CD4-positive, alpha-beta T cell treated with Interferon alpha-2 for 1 hour (primary cell): ENCODE data around the gene ABCC1.

Experiments used
- DNase-seq, 2 donors: peaks; one replicate each; pipeline ENCODE4 v3.0.0-alpha.2; 2020 to 2022

The ABCC1 gene

DNA sequence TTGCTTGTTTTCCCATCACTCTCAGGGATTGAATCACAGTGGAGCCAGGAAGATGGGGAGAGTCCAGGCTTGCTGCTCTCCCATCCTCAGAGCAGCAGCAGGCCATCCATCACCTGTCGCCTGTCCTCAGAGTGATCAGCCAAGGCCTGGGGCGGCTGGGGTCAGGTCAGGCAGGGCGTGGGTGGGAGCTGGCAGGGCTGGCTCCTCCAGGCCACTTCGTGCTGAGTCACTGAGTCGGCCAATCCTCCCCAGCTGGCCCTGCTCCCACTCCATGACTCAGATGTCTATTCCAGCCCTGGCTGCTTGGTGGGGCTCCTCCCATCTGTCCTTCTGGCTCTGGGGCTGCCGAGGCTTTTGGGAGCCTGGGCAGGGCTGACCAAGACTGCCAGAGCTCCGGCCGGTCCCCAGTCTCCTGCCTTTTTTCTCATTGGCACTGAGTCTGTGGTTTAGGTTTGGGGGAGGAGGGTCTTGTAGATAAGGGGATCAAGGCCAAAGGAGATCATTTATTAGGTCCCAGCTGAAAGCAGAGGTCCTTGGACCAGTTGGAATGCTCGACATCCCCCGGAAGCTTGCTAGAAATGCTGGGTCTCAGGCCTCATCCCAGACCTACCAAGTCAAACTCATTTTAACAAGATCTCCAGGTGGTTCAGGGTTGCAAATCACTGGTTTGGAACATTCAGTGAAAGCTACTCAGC, 72.7 kb downstream of the ABCC1 start:
- peak in 1 of 2 donors; percentile 6 for DNase-seq

DNA sequence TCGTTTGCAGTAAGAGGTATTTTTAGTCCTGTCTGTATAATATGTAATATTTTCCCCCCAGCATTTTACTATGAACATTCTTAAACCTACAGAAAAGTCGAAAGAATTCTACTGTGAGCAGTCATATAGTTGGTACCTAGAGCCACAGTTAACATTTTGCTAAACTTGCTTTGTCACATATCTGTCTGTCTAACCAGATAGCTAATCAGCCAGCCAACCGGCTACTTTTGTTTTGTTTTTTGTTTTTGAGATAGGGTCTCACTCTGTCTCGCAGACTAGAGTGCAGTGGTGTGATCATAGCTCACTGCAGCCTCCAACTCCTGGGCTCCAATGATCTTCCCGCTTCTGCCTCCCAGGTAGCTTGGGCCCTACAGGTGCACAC, 73.3 kb downstream of the ABCC1 start:
- no peak for DNase-seq

DNA sequence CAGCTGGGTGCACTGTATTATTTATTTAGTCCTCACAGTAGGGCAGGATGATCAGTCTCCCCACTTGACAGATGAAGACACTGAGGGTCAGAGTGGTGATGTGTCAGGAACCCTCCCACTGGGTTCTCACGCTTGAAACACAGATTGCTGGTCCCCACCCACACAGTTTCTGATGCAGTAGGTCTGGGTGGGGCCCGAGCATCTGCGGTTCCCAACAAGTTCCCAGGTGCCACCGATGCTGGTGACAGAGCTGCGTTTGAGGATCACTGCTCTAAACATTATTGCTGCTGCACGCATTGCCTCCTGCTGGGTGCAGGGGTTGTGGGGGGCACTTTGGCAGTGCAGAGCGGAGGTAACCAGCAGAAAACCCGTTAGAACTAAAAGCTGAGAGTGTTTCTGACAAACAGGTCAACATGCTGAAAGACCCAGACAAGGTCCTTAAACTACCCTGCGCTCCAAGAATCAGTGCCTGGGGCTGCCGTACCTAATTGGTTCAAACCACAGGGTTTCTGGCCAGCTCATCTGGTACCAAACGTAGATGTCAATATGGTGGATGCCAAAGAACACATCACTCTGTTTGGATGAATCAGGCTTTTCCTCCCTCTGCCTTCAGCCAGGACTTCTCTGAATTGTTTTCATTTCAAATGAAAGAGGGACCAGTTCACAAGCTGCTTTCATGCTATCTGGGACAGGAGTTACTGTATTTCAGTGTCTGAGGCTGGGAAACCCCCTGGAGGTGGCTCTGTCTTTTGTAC, 76.0 kb downstream of the ABCC1 start:
- peak; percentile 3 to 68 for DNase-seq

DNA sequence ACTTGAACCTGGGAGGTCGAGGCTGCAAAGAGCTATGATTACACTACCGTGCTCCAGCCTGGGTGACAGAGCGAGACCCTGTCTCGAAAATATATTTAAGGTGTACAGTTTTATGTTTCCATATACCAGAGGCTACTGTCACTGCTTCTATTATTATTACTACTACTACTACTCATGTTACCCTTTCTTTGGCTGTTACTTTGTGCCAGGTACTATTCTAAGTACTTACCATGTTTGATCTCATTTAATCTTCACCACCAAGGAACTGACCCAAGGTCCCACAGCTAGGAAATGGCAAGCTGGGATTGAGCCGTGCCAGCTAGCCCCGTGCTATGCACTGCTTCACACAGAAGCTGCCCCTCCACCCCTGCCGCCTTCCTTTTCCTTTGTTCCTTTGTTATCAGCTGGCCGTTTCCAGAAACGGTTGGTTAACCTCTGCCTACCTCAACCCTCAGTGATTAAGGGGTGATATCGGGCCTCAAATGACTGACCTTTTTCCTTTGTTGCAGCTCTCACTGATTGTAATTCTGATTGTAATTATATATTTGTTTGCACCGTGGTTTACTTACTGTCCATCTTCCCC, 78.4 kb downstream of the ABCC1 start:
- no peak for DNase-seq

DNA sequence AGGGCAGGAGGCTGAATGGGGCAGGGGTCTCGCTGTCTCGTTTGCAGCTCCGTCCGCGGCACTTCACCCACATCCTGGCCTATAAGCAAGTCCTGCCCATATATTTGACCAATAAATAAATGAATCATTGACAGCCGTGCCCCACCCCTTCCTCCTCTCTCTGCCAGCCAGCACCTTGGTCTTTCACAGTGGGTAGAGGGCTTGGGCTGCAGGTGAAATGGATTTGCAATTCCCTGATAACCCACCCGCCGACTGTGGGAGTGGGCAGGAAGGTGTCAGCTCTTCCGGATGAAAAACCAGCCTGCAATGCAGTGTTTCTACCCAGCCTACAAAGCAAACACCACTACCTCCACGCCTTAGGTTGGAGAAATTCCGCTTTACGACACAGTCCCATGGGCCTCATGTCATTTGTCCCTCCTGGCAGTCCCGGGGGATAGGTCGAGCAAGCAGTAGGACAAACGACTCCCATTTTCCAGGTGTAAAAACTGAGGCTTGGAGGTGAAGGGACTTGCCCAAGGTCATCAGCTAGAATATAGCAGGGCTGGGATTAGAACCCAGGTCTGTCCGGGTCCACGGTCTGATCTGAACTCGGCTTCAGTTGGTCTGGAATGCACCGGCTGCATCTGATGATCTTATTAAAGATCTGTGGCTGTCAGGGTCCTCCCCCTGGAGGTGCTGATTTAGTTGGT, 79.0 kb downstream of the ABCC1 start:
- no peak for DNase-seq

DNA sequence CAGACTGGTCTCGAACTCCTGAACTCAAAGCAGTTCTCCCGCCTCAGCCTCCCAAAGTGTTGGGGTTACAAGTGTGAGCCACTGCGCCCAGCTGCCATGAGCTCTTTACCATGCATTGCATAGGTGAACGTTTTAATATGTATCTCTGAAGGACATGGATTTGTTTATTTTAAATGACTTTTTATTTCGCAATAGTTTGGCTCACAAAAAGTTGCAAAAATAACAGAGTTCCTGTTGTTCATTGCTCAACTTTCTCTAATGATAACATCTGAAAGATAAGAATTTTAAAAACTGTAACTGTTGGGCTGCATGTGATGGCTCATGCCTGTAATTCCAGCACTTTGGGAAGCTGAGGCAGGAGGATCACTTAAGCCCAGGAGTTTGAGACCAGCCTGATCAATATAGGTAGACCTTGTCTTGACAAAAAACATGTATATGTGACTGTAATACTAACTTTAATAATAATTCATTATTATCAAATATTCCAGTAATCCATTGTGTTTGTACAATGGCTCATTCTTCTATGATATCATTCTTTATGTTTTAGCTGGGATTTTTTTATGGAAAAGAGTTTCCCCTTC, 80.1 kb downstream of the ABCC1 start:
- DNase-seq, result no peak

DNA sequence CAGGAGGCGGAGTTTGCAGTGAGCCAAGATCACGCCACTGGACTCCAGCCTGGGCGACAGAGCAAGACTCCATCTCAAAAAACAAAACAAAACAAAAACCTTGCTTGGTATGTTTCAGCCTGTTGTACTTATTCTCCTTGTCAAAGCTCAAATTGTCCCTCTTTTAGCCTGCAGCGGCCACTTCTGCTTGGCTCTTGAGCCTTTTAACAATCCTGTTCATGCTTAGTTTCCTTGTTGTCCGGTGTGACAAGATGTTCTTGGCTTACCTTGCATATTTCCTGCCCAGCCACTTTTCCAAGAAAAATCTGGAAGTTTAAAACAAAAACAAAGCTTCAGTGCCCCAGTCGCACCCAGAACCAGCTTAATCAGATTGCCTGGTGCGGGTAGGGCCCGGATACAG, 81.0 kb downstream of the ABCC1 start:
- no peak for DNase-seq

DNA sequence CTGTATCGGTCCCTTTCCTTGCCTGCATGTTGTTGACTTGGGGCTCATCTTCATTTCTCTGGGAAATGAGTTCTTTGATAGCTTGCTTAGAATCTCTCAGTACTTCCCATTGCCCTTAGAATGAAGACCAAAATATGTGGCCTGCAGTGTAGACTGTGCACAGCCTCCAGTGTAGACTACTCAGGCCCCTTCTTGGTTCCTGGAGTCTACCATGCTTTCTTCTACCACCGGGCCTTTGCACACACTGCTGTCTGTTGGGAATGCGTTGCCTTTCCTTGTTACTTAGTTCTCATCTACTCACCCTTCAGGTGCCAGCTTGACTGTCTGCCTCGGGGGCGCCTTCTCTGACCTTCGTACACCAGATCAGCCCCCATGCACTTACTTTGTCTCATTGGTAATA, 82.0 kb downstream of the ABCC1 start:
- no peak for DNase-seq

DNA sequence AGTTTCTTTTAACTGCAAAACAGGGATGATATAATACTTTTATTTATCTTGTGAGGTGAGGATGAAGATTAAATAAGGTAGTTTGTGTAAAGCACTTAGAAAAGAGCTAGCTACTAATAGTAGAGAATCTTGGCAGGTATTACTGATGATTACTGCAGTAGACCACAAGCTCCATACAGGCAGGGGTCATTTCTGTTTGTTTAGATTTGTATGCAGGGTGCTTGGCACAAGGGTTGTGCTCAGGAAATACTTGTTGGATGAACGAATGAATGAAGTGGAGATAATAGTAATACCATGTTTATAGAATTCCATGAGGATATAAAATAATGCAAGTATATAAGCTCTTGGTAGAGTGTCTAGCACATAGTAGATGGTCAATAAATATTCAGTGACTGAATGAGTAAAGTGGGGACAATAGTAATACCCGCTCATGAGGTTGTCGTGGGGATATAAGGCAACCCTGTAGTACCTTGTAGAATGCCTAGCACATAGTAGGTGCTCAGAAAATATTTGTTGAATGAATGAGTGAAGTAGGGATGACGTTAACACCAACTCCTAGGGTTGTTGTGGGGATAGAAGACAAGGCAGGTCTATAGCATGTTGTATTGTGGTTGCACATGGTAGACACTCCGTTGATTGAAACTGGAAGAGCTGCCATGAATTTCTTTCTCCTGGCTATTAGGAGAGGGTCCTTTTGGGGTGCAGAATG, 83.0 kb downstream of the ABCC1 start:
- DNase-seq, result no peak

DNA sequence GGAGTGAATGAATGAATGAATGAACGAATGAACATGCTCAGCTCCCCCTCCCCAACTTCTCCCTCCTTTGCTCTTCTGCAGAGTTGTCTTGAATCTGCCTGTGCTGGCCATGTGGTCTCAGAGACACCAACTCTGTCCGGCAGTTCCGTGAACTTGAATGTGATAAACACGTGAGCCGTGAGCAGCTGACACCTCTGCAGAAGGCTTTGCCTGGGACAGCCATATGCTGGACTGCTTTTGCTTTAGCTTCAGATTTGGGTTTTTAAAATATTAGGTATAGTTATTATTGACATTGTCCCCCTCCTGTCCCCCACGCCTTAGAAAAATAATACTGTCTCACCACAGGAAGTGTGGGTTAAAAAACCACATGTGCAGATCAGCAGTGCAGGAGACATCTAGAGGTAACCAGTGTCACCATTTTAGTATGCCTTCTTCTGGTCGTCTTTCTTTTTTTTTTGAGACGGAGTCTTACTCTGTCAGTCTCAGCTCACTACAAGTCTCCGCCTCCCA, 83.8 kb downstream of the ABCC1 start:
- peak; percentile 5 to 65 for DNase-seq

DNA sequence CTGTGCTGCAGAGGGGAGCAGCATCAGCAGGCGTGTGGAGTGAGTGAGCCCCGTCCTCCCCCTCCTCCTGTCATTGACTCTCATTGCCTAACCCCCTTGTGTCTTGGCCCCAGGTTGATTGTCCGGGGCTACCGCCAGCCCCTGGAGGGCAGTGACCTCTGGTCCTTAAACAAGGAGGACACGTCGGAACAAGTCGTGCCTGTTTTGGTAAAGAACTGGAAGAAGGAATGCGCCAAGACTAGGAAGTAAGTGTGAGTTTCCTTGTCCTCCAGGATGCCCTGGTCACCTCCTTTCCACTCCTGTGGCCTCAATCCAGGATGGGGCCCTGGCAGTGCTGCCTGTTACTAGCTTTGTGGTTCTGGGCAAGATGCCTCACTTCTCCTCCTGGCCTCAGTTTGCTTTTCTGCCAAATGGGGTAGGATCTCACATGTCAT, 87.0 kb downstream of the ABCC1 start:
- no peak for DNase-seq

DNA sequence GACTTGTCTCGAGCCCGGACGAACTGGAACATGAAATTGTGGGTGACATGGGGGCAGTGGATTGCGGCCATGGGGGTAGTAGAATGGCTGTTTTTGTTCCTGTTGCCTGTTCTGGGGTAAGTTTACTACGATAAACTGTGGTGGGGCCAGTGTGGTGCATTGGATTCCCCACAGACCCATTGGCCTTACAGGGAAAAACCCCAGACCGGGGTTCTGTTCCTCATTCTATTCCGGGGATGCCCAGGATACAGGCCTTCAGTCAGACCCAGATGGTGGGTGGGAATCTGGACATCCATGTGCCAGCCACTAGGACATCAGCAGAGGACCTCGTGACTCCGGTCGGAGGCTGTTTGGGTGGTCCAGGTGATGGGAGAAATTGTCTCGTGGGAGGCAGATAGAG, 88.1 kb downstream of the ABCC1 start:
- DNase-seq, result no peak

DNA sequence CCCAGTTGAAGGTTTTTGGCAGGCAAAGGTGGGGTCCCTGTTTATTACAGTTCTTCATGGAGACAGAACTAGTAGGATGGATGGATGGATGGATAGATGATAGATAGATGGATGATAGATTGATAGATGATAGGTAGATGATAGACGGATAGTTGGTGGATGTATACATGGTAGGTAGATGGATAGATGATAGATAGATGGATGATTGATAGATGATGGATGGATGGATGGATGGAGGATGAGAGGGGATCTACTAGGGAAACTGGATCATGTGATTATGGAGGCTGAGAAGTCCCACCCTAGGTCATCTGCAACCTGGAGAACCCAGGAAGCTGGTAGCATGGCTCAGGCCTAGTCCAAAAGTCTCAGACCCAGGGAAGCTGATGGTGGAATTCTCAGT, 88.6 kb downstream of the ABCC1 start:
- no peak for DNase-seq

DNA sequence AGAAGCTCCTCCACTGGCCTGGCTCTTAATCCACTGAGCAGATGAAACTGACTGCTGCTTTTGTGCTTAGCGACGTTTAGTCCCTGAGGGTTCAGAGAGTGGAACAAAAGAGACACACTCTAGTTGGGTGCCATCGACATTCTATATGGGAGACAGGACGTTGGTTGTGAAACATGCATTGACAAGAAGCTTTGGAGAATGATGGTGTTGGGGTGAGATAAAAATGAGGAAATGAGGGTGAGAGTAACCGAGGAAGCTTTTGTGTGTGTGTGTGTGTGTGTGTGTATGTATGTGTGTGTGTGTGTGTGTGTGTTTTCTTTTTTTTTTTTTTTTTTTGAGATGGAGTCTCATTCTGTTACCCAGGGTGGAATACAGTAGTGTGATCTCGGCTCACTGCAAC, 89.5 kb downstream of the ABCC1 start:
- DNase-seq, result no peak

DNA sequence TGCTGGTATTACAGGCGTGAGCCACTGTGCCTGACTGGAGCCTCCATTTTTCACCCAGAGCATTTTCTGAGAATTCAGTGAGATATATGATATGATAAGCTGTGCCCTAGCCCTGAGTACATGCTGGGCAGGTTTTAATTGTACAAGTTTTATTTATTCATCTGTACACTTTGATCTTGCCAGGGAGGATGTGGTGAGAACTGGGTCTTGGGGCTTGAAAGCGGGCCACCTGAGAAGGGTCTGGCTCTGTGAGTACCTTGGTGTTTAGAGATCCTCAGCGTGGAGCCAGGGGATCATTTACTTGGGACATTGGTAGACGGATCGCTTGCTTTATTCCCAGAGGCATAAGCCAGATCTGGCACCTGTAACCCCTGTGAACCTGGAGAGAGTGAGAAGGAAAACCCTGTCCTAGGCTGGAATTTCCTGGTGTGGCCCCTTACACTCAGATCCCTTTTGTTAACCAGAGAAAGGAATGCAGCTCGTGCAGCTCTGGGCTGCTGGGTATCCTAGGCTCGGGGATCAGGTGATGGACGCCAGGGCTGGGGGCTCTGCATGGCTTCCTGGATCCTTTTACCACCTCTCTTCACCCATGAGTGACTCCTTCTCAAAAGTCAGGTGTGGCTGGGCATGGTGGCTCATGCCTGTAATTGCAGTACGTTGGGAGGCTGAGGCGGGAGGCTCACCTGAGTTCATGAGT, 91.9 kb downstream of the ABCC1 start:
- peak in 1 of 2 donors; percentile 40 for DNase-seq

DNA sequence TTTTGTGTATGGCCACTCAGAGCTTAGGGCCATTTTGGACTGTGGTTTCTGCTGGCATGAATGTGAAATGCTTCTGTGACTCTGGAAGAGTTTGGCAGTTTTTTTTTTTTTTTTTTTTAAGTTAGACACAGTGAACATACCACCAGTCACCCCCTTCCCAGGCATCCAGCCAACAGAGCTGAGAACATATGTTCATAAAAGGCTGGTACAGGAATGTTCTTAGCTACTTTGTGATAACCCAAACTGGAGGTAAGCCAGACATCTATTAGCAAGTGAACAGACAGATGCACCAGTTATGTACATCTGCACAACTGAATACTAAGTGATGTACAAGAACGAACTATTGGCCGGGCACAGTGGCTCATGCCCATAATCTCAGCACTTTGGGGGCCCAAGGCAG, 92.7 kb downstream of the ABCC1 start:
- no peak for DNase-seq

DNA sequence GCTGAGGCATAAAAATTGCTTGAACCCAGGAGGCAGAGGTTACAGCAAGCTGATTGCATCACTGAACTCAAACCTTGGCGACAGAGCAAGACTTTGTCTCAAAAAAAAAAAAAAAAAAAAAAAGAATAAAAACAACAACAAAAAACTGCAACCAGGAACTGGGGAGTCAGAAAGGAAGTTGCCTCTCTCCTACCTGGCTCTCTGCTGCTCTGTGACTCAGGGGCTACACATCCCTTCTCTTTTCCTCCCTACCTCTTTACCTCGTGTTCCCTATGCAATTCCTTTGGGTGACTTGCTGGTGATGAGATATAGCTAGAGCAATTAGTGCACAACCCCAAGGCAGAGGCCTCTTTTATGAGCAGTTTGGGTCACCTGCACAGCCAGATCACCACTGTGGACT, 95.9 kb downstream of the ABCC1 start:
- no peak for DNase-seq

DNA sequence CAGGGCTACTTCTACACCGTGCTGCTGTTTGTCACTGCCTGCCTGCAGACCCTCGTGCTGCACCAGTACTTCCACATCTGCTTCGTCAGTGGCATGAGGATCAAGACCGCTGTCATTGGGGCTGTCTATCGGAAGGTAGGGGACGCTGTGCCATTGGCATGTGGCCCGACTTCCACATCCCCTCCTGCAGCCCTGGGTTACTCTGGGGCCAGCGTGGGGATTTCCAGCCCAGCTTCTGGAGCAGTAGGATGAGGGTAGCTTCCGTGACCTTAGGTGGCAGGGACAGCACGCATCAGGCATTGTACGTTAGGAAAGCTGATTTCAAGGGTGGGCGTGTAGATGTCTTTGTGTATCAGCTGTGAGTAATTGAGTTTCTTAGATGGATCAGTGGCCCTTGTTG, 96.5 kb downstream of the ABCC1 start:
- peak in 1 of 2 donors; percentile 3 for DNase-seq

DNA sequence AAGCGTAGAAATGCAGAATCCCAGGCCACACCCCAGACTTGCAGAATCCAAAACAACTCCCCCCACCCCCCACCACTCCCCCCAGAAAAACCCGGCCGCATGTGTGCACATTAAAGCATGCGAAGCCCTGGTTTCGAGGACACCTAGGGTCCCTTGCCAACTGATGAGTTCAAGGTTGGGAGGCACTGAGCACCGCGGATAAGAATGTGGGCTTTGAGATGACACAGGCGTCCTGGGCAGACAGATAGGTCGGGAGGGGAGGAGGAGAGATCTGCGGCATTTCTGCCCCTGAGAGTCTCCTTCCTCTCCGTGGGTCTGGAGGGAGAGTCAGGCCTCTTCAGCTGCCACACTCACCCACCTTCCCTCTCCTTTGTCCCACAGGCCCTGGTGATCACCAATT, 98.3 kb downstream of the ABCC1 start:
- no peak for DNase-seq

DNA sequence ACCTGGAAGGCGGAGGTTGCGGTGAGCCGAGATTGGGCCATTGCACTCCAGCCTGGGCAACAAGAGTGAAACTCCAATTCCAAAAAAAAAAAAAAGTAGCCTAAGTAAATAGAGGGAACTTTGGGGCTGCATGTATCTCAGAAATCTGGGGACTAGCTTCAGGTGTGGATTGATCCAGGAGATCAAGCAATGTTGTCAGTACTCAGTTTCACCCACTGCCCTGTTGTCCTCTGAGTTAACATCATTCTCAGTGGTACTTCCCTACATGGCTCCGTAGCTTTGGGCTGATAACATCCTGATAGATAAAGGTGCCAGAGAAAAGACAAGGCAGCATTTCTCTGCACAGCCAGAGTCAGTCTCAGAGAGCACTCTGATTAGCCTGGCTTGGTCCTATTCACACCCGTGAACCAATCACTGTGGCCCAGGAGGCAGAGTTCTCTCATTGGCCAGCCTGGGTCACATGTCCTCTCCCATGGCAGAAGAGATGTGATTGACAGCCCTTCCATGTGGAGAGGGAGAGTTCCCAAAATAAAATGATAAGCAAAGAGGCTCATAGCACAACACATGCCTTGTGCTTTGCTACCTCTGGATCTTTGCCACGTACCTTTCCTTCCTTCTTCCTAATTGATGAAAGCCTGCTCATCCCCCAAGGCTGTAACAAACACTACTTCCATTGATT, 99.6 kb downstream of the ABCC1 start:
- no peak for DNase-seq

DNA sequence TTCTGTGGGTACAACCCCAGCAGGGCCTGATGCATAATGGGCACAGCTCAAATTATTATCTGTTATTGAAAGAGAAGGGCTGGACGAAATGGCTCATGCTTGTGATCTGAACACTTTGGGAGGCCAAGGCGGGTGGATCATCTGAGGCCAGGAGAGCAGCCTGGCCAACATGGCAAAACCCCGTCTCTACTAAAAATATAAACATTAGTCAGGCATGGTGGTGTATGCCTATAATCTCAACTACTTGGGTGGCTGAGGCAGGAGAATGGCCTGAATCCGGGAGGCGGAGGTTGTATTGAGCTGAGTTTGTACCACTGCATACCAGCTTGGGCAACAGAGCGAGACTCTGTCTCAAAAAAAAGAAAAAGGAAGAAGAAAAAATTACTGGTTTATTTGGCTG, 100.7 kb downstream of the ABCC1 start:
- DNase-seq, result no peak
